GM19468 (cell line): ENCODE data around the gene AGPS.
"Not testable (repeated sequence)": the region's sequence is repeated elsewhere in the genome, so short reads cannot be mapped to it uniquely, and the experiment has no call there.

Experiments used
- ATAC-seq: cut with Tn5 transposase; IDR thresholded peaks from one replicate; pipeline ENCODE4 v1.9.1; 2021; ENCODE audit warnings: mild to moderate bottlenecking, moderate library complexity, moderate number of reproducible peaks; ENCODE audit not compliant: unreplicated experiment; ENCODE audit errors: extremely low read depth

AGPS gene

DNA sequence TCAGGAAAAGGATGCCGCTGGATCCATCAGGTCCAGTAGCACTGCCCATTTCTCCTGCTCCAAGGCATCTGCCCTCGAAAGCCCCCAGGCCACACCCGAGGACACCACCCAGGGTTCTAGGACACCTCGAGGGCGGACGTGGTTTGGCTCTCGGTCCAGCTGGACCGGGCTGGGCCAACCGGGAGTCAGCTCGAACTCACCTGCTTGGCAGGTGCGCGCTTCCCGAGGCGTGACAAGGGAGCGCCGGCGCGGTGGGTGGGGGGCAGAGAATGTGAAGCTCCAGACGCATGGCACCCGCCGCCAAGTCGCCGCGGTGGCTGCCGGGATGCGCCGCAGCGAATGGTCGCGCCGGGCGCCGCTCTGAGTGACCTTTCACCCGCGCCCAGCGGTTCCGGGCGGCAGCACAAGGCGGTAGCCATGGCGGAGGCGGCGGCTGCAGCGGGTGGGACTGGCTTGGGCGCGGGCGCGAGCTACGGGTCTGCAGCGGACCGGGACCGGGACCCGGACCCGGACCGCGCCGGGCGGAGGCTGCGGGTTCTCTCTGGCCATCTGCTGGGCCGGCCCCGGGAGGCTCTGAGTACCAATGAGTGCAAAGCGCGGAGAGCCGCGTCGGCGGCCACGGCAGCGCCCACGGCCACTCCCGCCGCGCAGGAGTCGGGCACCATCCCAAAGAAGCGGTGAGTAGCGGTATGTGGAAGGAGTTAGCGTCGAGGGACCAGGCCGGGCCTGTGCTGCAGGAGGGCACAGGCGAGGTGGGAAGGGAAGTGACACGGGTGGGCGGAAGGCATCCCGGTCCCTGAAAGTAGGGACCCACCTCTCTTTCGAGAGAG, at the start of gene AGPS:
AGPS (plus strand) TSS at position 401 of the 830 bp plus-strand sequence; CDS start at position 418, 17 bp downstream.
- ATAC-seq = peak; percentile 83

- no peak for ATAC-seq
Observed at GRCh38 chr2:177343773-177344172, 48.8 kb upstream of the AGPS start.

DNA sequence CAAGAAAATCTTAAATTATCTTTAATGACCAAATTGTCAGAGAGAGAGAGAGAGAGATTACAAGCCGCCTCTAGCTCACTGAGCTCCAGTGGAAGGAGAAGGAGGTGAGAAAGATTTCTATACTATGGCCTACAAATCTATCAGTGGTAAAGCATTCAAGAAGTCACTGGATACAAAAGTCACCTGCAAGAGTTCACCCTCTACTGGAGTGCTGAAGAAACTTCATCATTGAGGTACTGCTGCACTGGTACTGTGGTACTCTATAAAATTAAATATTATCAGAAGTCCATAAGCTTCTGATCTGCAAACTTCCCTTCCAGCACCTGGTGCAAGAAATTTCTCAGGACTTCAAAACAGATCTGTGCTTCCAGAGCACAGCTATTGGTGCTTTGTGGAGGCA, 48.3 kb upstream of the AGPS start:
- no peak for ATAC-seq

DNA sequence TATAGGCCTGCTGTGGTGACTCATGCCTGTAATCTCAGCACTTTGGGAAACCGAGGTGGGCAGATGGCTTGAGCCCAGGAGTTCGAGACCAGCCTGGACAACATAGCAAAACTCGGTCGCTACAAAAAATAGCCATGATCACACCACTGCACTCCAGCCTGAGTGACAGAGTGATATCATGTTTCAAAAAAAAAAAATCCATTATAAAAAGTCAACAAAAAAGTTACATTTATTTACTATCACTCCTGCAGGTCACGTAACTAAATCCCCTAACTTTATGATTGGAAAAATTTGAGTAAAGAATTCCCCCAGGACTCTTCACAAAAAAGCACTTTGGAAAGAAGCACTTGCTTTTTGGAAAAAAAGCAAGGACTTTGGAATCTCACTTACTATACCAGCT, 46.4 kb upstream of the AGPS start:
- ATAC-seq = no peak

GRCh38 chr2:177347570-177347969, 45.0 kb upstream of the AGPS start:
- no peak for ATAC-seq

GRCh38 chr2:177348118-177348654, 44.4 kb upstream of the AGPS start:
- ATAC-seq = no peak

GRCh38 chr2:177348733-177349693, 43.6 kb upstream of the AGPS start:
- ATAC-seq = no peak

GRCh38 chr2:177350624-177351023, 41.9 kb upstream of the AGPS start:
- ATAC-seq = not testable (repeated sequence)

DNA sequence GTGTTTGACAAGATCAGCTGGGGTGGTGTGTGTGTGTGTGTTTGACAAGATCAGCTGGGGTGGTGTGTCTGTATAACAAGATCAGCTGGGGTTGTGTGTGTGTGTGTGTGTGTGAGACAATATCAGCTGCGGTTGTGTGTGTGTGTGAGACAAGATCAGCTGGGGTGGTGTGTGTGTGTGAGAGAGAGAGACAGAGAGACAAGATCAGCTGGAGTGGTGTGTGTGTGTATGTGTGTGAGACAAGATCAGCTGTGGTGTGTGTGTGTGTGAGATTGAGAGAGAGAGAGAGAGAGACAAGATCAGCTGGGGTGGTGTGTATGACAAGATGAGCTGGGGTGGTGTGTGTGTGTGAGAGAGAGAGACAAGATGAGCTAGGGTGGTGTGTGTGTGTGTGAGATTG, 41.5 kb upstream of the AGPS start:
- ATAC-seq = not testable (repeated sequence)

- ATAC-seq = no peak
Observed at GRCh38 chr2:177352441-177353186, 40.0 kb upstream of the AGPS start.

DNA sequence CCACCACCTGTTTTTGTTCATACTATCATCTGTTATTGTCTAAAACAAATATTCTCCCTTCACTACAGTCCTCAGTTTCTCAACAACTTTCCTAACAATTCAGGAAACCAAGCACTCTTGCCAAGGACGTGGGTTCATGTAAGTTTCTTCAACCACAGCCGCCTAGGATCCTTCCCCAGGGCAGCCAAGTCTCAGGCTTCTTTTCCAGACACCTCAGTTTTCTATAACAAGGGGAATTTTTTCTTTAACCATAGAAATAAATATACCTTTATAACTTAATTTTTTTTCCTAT, 39.4 kb upstream of the AGPS start:
- ATAC-seq = no peak

DNA sequence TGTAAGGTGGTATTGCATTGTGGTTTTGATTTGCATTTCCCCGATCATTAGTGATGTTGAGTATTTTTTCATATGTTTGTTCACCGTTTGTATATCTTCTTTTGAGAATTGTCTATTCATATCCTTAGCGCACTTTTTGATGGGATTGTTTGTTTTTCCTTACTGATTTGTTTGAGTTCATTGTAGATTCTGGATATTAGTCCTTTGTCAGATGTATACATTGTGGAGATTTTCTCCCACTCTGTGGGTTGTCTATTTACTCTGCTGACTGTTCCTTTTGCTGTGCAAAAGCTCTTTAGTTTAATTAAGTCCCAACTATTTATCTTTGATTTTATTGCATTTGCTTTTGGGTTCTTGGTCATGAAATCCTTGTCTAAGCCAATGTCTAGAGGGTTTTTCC, 38.0 kb upstream of the AGPS start:
- not testable (repeated sequence) for ATAC-seq

- no peak for ATAC-seq
Observed at GRCh38 chr2:177355874-177356273, 36.7 kb upstream of the AGPS start.

DNA sequence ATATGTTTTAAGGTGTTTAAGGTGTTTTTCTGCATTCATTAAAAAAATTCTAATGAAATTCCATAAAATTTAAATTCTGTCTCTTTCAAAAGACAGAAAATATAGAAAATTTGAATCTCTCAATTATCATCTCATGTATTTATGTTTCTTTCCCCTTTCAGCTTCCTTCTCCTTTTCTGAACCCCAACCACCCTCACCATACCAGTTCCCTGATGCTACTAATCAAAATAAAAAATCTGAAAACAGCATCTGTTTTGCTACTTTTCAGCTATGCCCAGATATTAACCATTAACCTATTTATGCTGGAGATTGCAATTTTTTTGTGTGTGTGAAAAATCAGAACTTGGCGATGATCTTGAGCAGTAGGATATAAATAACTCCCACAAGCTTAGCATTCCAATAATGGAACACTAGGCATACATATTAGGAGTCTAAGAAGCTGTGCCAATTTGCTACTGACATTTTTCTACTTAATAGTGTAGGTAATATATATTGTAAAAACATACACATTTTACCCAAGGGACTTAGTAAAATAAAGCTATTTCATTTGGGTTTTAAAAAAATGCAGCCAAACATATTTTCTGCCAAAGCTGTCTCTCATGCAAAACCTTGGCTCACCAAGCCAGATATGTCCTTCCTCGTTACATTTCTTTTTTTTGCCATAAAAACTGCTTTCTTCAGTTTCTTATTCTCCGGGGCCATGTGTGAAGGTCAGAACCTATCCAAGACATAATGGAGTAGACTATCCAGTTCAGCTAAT, 32.6 kb upstream of the AGPS start:
- no peak for ATAC-seq

- no peak for ATAC-seq
Observed at GRCh38 chr2:177362499-177362898, 30.1 kb upstream of the AGPS start.

GRCh38 chr2:177363332-177363731, 29.2 kb upstream of the AGPS start:
- no peak for ATAC-seq

GRCh38 chr2:177365764-177366163, 26.8 kb upstream of the AGPS start:
- not testable (repeated sequence) for ATAC-seq

GRCh38 chr2:177368023-177368422, 24.6 kb upstream of the AGPS start:
- ATAC-seq = not testable (repeated sequence)

- no peak for ATAC-seq
Observed at GRCh38 chr2:177379354-177379753, 13.2 kb upstream of the AGPS start.

- ATAC-seq = no peak
Observed at GRCh38 chr2:177380181-177380580, 12.4 kb upstream of the AGPS start.
